ENCODE results near the gene GALR3. TPM values are rescaled to one million over a fixed set of nuclear protein-coding genes. Genes with fewer than 3 reads are reported as not detected.

GALR3 gene
- total RNA-seq, 2 donors from 2014 or later, result 0.29 TPM; not detected in 1

GRCh38 chr22:37820350-37820749, 2.8 kb upstream of the GALR3 start:
- no peaks in the 10 kb centered on the region for H3K9me3 Mint-ChIP-seq
- no peak overlapping the region for H3K4me3 Mint-ChIP-seq
- H3K27me3 Mint-ChIP-seq (ENCODE audit: low read depth), result peaks cover 42% of the 10 kb centered on the region
- H3K27ac Mint-ChIP-seq, result no peak overlapping the region
- no peaks in the 10 kb centered on the region for H3K36me3 Mint-ChIP-seq (ENCODE audit: insufficient read depth in 2 of 2)
- peaks cover 6% of the 10 kb centered on the region for H3K4me1 Mint-ChIP-seq (ENCODE audit: low read depth)
- ATAC-seq (replicated peaks in 1 of 2) (no peak), DNase-seq (no peak)

- Mint-ChIP-seq H3K27me3 (ENCODE audit: low read depth) (peaks cover 42% of the 10 kb centered on the region), H3K36me3 (ENCODE audit: insufficient read depth in 2 of 2) (no peaks in the 10 kb centered on the region), H3K4me1 (ENCODE audit: low read depth) (peaks cover 6% of the 10 kb centered on the region), H3K27ac (no peak overlapping the region), H3K9me3 (no peaks in the 10 kb centered on the region), H3K4me3 (no peak overlapping the region)
- ATAC-seq (replicated peaks in 1 of 2), result no peak
- no peak for DNase-seq
These were observed 926 bp upstream of the GALR3 start for GRCh38 chr22:37822079-37822833.

- DNase-seq (peak; percentile 38 to 47), ATAC-seq (replicated peaks in 1 of 2) (peak; percentile 77 to 80)
- Mint-ChIP-seq H3K4me3 (peak overlapping the region; percentile 78), H3K36me3 (ENCODE audit: insufficient read depth in 2 of 2) (peaks cover 0 to 2% of the 10 kb centered on the region in 2 donors), H3K4me1 (ENCODE audit: low read depth) (no peaks in the 10 kb centered on the region), H3K9me3 (no peaks in the 10 kb centered on the region), H3K27me3 (ENCODE audit: low read depth) (peaks cover 32% of the 10 kb centered on the region), H3K27ac (no peak overlapping the region)
These were observed 1.8 kb downstream of the GALR3 start for GRCh38 chr22:37824674-37825641.

- DNase-seq (no peak), ATAC-seq (replicated peaks in 1 of 2) (no peak)
- Mint-ChIP-seq H3K4me3 (no peak overlapping the region), H3K9me3 (no peaks in the 10 kb centered on the region), H3K36me3 (ENCODE audit: insufficient read depth in 2 of 2) (peaks cover 0 to 3% of the 10 kb centered on the region in 2 donors), H3K27me3 (ENCODE audit: low read depth) (peaks cover 20% of the 10 kb centered on the region), H3K27ac (no peak overlapping the region), H3K4me1 (ENCODE audit: low read depth) (no peaks in the 10 kb centered on the region)
These were observed 3.9 kb downstream of the GALR3 start for GRCh38 chr22:37827056-37827455.

- H3K27ac Mint-ChIP-seq, result no peak overlapping the region
- no peaks in the 10 kb centered on the region for H3K4me1 Mint-ChIP-seq (ENCODE audit: low read depth)
- peaks cover 0 to 3% of the 10 kb centered on the region in 2 donors for H3K36me3 Mint-ChIP-seq (ENCODE audit: insufficient read depth in 2 of 2)
- no peak overlapping the region for H3K4me3 Mint-ChIP-seq
- H3K9me3 Mint-ChIP-seq, result no peaks in the 10 kb centered on the region
- ATAC-seq (replicated peaks in 1 of 2) (no peak), DNase-seq (no peak)
- no peaks in the 10 kb centered on the region for H3K27me3 Mint-ChIP-seq (ENCODE audit: low read depth)
These were observed 7.1 kb downstream of the GALR3 start for GRCh38 chr22:37830093-37830842.

GRCh38 chr22:37831472-37831871, 8.3 kb downstream of the GALR3 start:
- Mint-ChIP-seq H3K9me3 (no peaks in the 10 kb centered on the region), H3K4me3 (no peak overlapping the region), H3K4me1 (ENCODE audit: low read depth) (no peaks in the 10 kb centered on the region), H3K27ac (no peak overlapping the region), H3K27me3 (ENCODE audit: low read depth) (no peaks in the 10 kb centered on the region), H3K36me3 (ENCODE audit: insufficient read depth in 2 of 2) (peaks cover 0 to 3% of the 10 kb centered on the region in 2 donors)
- ATAC-seq (replicated peaks in 1 of 2), result no peak
- no peak for DNase-seq

GRCh38 chr22:37832022-37832857, 9.1 kb downstream of the GALR3 start:
- no peak for DNase-seq
- no peak overlapping the region for H3K27ac Mint-ChIP-seq
- H3K27me3 Mint-ChIP-seq (ENCODE audit: low read depth), result no peaks in the 10 kb centered on the region
- H3K36me3 Mint-ChIP-seq (ENCODE audit: insufficient read depth in 2 of 2), result peaks cover 0 to 3% of the 10 kb centered on the region in 2 donors
- no peak overlapping the region for H3K4me3 Mint-ChIP-seq
- no peaks in the 10 kb centered on the region for H3K9me3 Mint-ChIP-seq
- no peak for ATAC-seq (replicated peaks in 1 of 2)
- H3K4me1 Mint-ChIP-seq (ENCODE audit: low read depth), result no peaks in the 10 kb centered on the region

GRCh38 chr22:37842015-37842793, 19.0 kb downstream of the GALR3 start:
- H3K36me3 Mint-ChIP-seq (ENCODE audit: insufficient read depth in 2 of 2), result peaks cover 0 to 4% of the 10 kb centered on the region in 2 donors
- DNase-seq (no peak), ATAC-seq (replicated peaks in 1 of 2) (no peak)
- no peak overlapping the region for H3K27ac Mint-ChIP-seq
- no peaks in the 10 kb centered on the region for H3K9me3 Mint-ChIP-seq
- H3K4me3 Mint-ChIP-seq, result peak overlapping the region; percentile 68 to 71
- no peaks in the 10 kb centered on the region for H3K27me3 Mint-ChIP-seq (ENCODE audit: low read depth)
- peaks cover 29% of the 10 kb centered on the region for H3K4me1 Mint-ChIP-seq (ENCODE audit: low read depth)

GRCh38 chr22:37843741-37844089, 20.5 kb downstream of the GALR3 start:
- no peaks in the 10 kb centered on the region for H3K27me3 Mint-ChIP-seq (ENCODE audit: low read depth)
- ATAC-seq (replicated peaks in 1 of 2) (peak; percentile 52 to 53), DNase-seq (peak; percentile 67 to 68)
- peak overlapping the region; percentile 88 to 98 for H3K4me3 Mint-ChIP-seq
- H3K9me3 Mint-ChIP-seq, result no peaks in the 10 kb centered on the region
- peaks cover 2 to 7% of the 10 kb centered on the region in 2 donors for H3K36me3 Mint-ChIP-seq (ENCODE audit: insufficient read depth in 2 of 2)
- peaks cover 44% of the 10 kb centered on the region for H3K4me1 Mint-ChIP-seq (ENCODE audit: low read depth)
- H3K27ac Mint-ChIP-seq, result peak overlapping the region; percentile 89

- ATAC-seq (replicated peaks in 1 of 2) (no peak), DNase-seq (no peak)
- Mint-ChIP-seq H3K27me3 (ENCODE audit: low read depth) (no peaks in the 10 kb centered on the region), H3K36me3 (ENCODE audit: insufficient read depth in 2 of 2) (peaks cover 7 to 14% of the 10 kb centered on the region in 2 donors), H3K4me1 (ENCODE audit: low read depth) (peaks cover 49% of the 10 kb centered on the region), H3K9me3 (no peaks in the 10 kb centered on the region), H3K4me3 (peak overlapping the region; percentile 88 to 98), H3K27ac (peak overlapping the region; percentile 73)
These were observed 21.7 kb downstream of the GALR3 start for GRCh38 chr22:37844904-37845329.

- H3K36me3 Mint-ChIP-seq (ENCODE audit: insufficient read depth in 2 of 2), result peaks cover 7 to 20% of the 10 kb centered on the region in 2 donors
- DNase-seq (no peak), ATAC-seq (replicated peaks in 1 of 2) (no peak)
- peaks cover 62% of the 10 kb centered on the region for H3K4me1 Mint-ChIP-seq (ENCODE audit: low read depth)
- no peaks in the 10 kb centered on the region for H3K27me3 Mint-ChIP-seq (ENCODE audit: low read depth)
- H3K9me3 Mint-ChIP-seq, result no peaks in the 10 kb centered on the region
- H3K4me3 Mint-ChIP-seq, result no peak overlapping the region
- no peak overlapping the region for H3K27ac Mint-ChIP-seq
These were observed 23.3 kb downstream of the GALR3 start for GRCh38 chr22:37846433-37846832.

Measured in activated T-cell treated with anti-CD3 and anti-CD28 coated beads, Interleukin-2, amount 50 U/mL, for 72 hours (primary cell).